ES-I3 (cell line): ENCODE data around the gene MAGI3.
"Not testable (repeated sequence)": the region's sequence is repeated elsewhere in the genome, so short reads cannot be mapped to it uniquely, and the experiment has no call there.

Experiments
- H3K36me3 ChIP-seq: 2 replicates; pipeline ENCODE4 v1.6.1; 2013; ENCODE audit warnings: mild to moderate bottlenecking, low read length, control low read depth, moderate library complexity; ENCODE audit not compliant: insufficient read depth
- H3K4me1 ChIP-seq: 2 replicates; pipeline ENCODE4 v1.6.1; 2013; ENCODE audit warnings: mild to moderate bottlenecking, control low read depth, low read length; ENCODE audit not compliant: insufficient read depth
- H3K9ac ChIP-seq: 2 replicates; pipeline ENCODE4 v1.6.1; 2013; ENCODE audit warnings: low read depth, mild to moderate bottlenecking, low read length, moderate library complexity
- H3K9me3 ChIP-seq: 2 replicates; pipeline ENCODE4 v1.6.1; 2013; ENCODE audit warnings: mild to moderate bottlenecking, low read length, moderate library complexity; ENCODE audit not compliant: control insufficient read depth, insufficient read depth

The MAGI3 gene

DNA sequence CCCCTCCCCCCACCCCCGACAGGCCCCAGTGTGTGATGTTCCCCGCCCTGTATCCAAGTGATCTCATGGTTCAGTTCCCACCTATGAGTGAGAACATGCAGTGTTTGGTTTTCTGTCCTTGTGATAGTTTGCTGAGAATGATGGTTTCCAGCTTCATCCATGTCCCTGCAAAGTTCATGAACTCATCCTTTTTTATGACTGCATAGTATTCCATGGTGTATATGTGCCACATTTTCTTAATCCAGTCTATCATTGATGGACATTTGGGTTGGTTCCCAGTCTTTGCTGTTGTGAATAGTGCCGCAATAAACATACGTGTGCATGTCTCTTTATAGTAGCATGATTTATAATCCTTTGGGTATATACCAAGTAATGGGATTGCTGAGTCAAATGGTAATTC lies 21.7 kb downstream of the MAGI3 start:
- not testable (repeated sequence) for H3K36me3 ChIP-seq, H3K4me1 ChIP-seq, H3K9me3 ChIP-seq, H3K9ac ChIP-seq

DNA sequence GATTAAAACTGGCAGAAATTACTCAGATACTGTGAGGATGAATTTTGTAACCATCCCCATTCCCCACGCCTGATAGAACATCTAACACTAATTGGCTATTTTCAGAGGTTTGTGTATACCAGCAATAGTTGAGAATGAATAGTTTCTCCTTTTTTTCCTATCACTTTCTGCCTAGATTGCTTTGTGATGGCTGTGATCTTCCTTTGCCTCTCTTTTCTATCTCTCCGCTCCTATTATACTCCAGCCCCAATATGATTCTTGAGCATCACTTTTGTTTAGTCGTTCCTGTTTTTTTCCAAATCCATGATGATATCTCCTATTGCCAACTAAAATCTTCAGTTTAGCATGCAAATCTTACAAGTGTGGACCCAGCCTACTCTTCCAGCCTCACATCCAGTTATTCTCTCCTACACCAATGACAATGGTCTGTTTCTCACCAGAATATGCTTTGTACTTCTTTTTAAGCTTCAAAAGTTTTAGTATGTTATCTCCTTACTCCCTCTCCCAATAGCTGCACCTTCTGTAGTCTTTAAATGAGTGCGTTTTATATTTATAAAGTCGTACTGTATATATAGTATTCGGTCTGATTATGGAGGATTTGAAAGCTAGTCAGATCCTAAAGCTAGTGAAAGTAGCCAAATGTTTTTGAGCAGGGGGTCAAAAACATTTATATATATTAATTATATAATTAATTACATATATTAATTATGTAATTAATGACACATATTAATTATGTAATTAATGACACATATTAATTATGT lies 25.2 kb downstream of the MAGI3 start:
- Histone ChIP-seq H3K4me1 (no peaks in the 10 kb centered on the region), H3K9me3 (no peaks in the 10 kb centered on the region; the same call in 1 of the 2 replicates), H3K9ac (no peak overlapping the region), H3K36me3 (no peaks in the 10 kb centered on the region)

DNA sequence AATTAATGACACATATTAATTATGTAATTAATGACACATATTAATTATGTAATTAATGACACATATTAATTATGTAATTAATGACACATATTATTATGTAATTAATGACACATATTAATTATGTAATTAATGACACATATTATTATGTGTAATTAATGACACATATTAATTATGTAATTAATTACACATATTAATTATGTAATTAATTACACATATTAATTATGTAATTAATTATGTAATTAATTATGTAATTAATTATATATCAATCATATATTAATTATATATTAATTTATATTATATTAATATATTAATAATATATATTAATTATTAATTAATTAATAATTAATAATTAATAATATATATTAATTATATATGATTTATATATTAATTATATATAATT lies 25.8 kb downstream of the MAGI3 start:
- not testable (repeated sequence) for H3K4me1 ChIP-seq, H3K9ac ChIP-seq, H3K9me3 ChIP-seq, H3K36me3 ChIP-seq

DNA sequence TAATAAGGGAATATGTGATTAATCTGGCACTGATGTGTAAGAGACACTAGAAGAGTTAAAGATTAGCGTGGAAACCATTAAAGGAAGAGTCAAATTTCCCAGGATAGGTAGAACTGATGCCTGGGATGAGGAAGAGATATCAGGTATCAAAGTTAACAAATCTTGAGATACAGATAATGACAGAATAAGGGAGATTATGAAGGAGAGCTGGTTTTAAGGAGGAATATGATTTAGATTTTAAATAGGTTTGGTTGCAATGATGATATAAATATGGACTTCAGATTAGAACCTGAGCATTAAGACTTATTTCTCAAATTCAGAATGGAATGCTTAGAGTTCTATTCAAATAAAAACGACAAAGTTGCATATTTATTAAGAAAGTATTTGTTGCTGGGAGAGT lies 26.2 kb downstream of the MAGI3 start:
- Histone ChIP-seq H3K9ac (no peak overlapping the region), H3K36me3 (no peaks in the 10 kb centered on the region), H3K9me3 (no peaks in the 10 kb centered on the region; the same call in 1 of the 2 replicates), H3K4me1 (no peaks in the 10 kb centered on the region)

DNA sequence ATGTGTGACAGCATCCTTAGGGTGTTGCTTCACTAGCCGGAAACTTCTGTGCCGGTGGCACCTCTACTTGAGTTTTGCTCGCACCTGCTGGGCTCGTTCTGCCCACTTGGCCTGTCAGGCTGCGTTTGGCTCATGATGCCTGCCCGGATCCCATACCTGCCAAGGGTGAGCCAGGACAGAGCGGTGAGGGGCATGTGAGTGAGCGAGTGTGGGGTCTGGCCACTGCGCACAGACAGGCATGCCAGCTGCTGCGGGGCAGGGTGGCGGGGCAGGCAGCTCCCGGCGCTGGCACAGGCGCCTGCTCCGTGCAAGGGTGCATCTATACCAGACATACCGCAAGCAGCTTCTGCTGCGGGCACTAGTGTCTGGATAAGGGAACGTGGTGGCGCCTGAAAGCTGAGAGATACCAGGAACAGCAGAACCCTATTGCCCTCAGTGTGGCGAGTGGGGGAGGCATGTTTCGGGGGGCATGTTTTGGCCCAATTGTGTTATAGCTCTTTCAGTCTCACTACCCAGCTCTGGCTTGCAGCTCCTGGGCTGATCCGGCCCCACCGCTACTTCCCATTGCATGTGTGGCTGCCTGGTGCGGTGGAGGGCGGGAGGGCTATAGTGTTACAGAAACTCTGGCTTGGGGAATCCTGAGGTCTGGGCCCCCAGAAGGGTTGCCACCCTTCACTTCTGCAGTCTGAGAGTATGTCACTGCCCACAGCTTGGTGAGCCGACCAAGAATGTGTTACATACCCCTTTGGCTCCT lies 32.2 kb downstream of the MAGI3 start:
- H3K4me1 ChIP-seq: no peaks in the 10 kb centered on the region
- H3K36me3 ChIP-seq: no peaks in the 10 kb centered on the region
- no peaks in the 10 kb centered on the region; the same call in 1 of the 2 replicates for H3K9me3 ChIP-seq
- no peak overlapping the region for H3K9ac ChIP-seq

DNA sequence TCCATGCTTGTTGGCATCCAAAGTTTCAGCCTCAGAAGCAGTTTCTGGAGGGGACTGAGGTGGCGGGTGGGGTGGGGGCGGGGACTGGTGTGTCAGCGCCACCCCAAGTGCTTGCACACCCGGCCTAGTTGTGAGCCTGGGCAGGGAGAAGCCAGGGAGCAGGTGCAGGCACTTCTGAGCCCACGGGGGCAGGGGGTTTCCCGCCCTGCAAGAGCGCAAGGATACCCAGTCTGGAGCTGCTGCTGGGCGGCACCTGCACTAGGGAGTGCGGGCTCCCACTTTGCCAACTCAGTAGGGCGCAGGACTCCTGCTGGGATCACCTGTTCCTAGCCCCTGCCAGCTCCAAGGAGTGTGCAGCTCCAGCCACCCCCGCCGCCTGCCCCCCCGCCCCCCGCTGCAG lies 33.5 kb downstream of the MAGI3 start:
- H3K9ac ChIP-seq: no peak overlapping the region

DNA sequence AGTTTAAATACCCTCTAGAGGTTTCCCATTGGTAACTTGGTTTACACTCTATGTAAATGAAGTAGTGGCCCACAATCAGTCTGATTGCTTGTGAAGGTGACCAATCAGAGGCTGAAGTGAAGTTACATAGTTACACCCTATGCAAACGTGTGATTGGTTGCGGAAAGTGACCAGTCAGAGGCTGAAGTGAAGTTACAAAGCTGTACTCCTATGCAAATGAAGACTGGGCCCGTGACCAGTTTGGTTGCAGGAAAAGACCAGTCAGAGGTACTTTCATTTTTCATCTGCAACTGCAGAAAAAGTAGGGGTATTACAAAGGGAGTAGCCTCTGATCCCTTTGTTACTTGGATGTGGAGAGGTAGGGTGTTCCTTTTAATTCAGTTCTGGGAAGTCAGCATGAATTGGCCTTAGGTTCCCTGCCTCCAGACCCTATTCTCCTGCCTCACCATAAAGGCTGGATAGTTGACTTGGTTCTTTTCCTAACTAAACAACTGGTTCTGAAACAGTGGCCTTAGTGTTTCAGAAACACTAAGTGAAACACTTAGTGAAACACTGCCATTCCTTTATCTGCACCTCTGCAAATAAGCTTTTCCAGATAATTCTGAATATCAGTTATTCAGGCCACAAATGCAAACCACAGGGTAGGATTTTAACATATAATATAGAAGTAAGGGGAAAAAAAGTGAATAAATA lies 39.3 kb downstream of the MAGI3 start:
- Histone ChIP-seq H3K4me1 (no peaks in the 10 kb centered on the region), H3K9me3 (no peaks in the 10 kb centered on the region), H3K9ac (no peak overlapping the region), H3K36me3 (no peaks in the 10 kb centered on the region)

More for the DNA sequence above, 33.5 kb downstream of the MAGI3 start:
- no peaks in the 10 kb centered on the region for H3K36me3 ChIP-seq
- no peaks in the 10 kb centered on the region for H3K4me1 ChIP-seq
- H3K9me3 ChIP-seq: no peaks in the 10 kb centered on the region; the same call in 1 of the 2 replicates

DNA sequence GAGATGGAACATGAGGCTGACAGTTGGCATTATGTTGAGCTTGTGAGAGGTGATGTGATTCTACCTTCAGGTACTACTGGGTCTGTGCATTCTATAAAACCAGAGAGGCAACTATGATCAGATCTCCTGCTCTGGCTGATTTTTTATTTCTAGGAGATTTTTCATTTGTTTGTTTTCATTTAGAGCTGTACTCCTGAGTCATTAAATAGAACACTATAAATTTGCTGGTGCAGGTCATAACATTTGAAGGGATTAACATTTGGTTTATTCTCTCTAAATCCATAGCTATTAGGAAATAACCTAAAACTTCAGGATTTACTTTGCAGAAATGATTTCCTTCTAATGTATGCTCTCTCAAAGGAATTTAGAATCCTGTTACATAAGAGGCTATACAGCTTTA lies 42.9 kb downstream of the MAGI3 start:
- Histone ChIP-seq H3K36me3 (no peaks in the 10 kb centered on the region), H3K9me3 (no peaks in the 10 kb centered on the region), H3K4me1 (no peaks in the 10 kb centered on the region), H3K9ac (no peak overlapping the region)

DNA sequence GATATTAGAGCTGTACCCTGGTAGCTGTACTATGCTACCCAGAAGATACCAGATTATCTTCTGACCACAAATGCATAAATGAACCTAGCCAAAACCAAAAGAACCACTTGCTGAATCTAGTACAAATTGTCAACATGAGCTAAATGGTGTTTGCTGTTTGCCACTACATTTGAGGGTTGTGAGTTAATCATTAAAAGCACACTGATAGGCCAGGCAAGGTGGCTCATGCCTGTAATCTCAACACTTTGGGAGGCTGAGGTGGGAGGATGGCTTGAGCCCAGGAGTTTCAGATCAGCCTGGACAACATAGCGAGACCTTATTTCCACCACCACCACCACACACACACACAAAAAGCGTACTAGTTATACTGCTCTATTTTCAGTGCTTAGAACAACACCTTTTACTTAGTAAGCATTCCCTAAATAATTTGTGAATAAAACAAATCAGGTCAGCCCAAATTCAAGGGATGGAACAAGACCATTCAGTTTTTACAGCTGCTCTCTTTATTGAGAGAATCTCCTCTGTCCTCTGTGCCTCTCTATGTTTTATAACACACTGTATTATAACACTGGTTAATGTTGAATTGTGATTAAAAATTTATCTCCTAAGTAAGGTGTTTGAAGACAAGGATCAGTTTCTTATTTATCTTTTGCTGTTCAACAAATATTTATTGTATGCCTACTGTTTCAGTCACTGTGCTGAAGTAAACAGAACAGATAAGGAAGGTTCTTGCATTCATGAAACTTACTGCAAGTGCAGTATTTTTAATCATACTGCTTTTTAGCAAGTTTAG lies 44.0 kb downstream of the MAGI3 start:
- Histone ChIP-seq H3K36me3 (no peaks in the 10 kb centered on the region), H3K4me1 (no peaks in the 10 kb centered on the region)

DNA sequence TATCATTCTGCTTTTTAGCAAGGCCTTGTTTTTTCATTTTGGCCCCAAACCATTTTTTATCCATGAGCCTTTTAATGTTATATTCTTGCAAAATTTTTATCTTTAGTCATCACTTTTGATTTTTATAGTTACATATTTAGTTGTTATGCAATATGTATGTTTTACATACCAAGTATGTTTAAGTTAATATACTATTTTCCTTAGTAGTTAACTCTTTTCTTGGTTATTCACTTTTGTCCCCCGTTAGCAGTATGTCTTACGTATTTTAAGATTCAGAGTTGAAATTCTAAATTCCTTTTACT lies 44.5 kb downstream of the MAGI3 start:
- Histone ChIP-seq H3K9ac (no peak overlapping the region), H3K9me3 (no peaks in the 10 kb centered on the region), H3K36me3 (no peaks in the 10 kb centered on the region), H3K4me1 (no peaks in the 10 kb centered on the region)

More for the DNA sequence above, 44.0 kb downstream of the MAGI3 start:
- Histone ChIP-seq H3K9me3 (no peaks in the 10 kb centered on the region), H3K9ac (no peak overlapping the region)

DNA sequence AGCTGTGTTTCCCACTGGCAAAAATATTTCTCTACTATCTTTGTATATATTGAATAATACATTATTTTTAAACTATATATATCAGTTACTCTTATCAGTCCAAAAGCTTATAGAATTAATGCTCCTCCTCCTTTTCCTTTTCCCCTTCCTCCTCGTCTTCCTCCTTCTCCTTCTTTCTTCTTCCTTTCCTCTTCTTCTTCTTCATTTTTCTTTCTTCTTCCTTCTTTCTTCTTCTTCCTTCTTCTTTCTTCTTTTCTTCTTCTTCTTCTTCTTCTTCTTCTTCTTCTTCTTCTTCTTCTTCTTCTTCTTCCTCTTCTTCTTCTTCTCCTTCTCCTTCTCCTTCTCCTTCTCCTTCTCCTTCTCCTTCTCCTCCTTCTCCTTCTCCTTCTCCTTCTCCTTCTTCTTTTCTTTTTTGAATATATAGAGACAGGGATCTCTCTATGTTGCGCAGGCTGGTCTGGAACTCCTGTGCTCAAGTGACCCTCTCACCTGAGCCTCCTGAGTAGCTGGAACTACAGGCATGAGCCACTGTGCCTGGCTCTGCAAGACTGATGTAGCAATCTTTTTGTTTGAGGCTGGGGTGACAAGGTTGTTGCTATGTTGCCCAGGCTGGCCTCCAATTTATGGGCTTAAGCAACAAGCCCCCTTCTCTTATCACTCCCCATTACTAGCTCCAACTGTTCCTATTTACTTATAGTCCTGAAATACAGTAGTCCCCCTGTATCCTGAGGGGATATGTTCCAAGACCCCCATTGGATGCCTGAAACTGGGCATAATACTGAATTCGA lies 47.4 kb downstream of the MAGI3 start:
- no peaks in the 10 kb centered on the region; the same call in 1 of the 2 replicates for H3K4me1 ChIP-seq
- H3K9me3 ChIP-seq: no peaks in the 10 kb centered on the region
- no peak overlapping the region for H3K9ac ChIP-seq
- no peaks in the 10 kb centered on the region for H3K36me3 ChIP-seq

DNA sequence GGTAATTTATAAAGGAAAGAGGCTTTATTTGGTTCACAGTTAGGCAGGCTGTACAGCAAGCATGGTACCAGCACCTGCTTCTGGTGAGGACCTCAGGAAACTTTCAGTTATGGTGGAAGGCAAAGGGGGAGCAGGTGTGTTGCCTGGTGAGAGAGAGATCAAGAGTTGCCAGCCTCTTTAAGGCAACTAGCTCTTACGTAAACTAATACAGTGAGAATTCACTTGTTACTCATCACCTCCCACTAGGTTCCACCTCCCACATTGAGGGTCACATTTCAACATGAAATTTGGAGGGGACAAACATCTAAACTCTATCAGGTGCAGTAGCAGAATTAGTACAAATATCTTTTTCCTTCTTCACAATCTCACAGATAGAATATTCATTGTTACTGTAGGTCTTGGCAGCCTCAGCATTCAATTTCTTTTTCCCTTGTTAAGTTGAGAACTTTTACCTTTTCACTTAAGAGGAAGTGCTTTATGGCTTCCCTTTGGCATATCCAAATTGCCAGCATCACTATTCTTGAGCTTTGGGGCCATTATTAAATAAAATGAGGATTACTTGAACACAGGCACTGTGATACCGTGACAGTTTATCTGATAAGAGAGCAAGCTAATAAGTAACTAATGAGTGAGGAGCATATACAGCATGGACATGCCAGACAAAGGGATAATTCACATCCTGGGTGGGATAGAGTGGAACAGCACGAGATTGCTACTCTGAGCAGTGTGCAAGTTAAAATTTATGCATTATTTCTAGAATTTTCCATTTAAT lies 48.4 kb downstream of the MAGI3 start:
- Histone ChIP-seq H3K9ac (no peak overlapping the region), H3K4me1 (no peaks in the 10 kb centered on the region; the same call in 1 of the 2 replicates), H3K9me3 (no peaks in the 10 kb centered on the region), H3K36me3 (no peaks in the 10 kb centered on the region)

DNA sequence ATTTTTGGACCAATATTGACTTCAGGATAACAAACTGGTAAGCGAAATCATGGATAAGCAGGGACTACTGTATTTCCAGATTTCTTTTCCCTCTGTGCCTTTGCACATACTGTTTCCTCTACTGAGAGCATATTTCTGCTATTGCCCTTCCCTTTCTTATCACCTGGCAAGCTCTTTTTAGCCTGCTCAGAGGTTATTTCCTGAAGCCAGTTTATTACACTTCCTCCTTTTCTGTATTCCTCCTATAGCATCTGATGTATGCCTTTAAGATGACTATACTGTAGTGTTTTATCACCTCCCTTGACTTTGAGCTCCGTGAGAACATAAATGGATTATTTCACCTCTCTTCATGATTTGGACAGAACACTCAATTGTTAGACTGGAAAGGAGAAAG lies 49.0 kb downstream of the MAGI3 start:
- H3K9me3 ChIP-seq: no peaks in the 10 kb centered on the region
- H3K4me1 ChIP-seq: no peaks in the 10 kb centered on the region; the same call in 1 of the 2 replicates
- H3K9ac ChIP-seq: no peak overlapping the region
- no peaks in the 10 kb centered on the region for H3K36me3 ChIP-seq
